RPMI7951 (cell line): Measurements from ENCODE around the gene CHST7. TPM values are rescaled to one million over a fixed set of nuclear protein-coding genes. Genes with fewer than 3 reads are reported as not detected.

Source experiments
- total RNA-seq: library from RNA; depleted of rRNA; stranded (reverse); fragments of >200 nt; shearing (Covaris generic); gene quantifications from 2 replicates; pipeline ENCODE4 v1.2.3, GENCODE V29; 2014; rRNA removed

The CHST7 gene
- total RNA-seq, 1 experiment from 2014 or later: 3.7 TPM

Other genes with a start within 250 kb of the CHST7 start
- 4.8 and 7.2 TPM in 2 replicates for gene ZNF674, start 28.3 kb upstream of the CHST7 start, total RNA-seq
- gene SLC9A7, start 185.4 kb downstream of the CHST7 start, total RNA-seq: 19.6 and 28.8 TPM in 2 replicates